BJ (cell line): Measurements from ENCODE around the gene SENP1. TPM values are rescaled to one million over a fixed set of nuclear protein-coding genes. Genes with fewer than 3 reads are reported as not detected.

Experiments used
- CTCF ChIA-PET: fragments of 350-600 bp; formaldehyde crosslinking; extraction: SDS; loops from one replicate; lab custom pipeline; 2021; ENCODE audit warnings: antibody characterized with exemption, inconsistent platforms; lab: Yijun Ruan, JAX
- POLR2A ChIA-PET: fragments of 300-600 bp; sonication (Branson Sonifier 250); formaldehyde crosslinking; extraction: SDS; loops from one replicate; lab custom pipeline; 2021; ENCODE audit warnings: antibody characterized with exemption; lab: Charles Lee
- DNase-seq: peaks from one replicate; pipeline ENCODE4 v3.0.0-alpha.2; 2011; ENCODE audit warnings: low read depth
- H3K27me3 ChIP-seq: 2 replicates; pipeline ENCODE4 v1.6.0; 2011; ENCODE audit warnings: low read length; ENCODE audit not compliant: control insufficient read depth, insufficient read depth
- H3K36me3 ChIP-seq: 2 replicates; pipeline ENCODE4 v1.5.1; 2011; ENCODE audit warnings: low read length; ENCODE audit not compliant: control insufficient read depth, insufficient read depth
- H3K4me3 ChIP-seq: 2 replicates; pipeline ENCODE4 v1.5.1; 2011; ENCODE audit warnings: low read depth, mild to moderate bottlenecking, control low read depth, low read length
- polyA plus RNA-seq: library from polyadenylated mRNA; depleted of rRNA; stranded (reverse); fragments of >200 nt; gene quantifications from 2 replicates; pipeline ENCODE4 v1.2.3, GENCODE V29; 2011
- TF ChIP-seq, protein P1 (sequence below): IDR thresholded peaks from 2 replicates; pipeline ENCODE4 v1.5.1; 2011; ENCODE audit warnings: low read depth, mild to moderate bottlenecking, control low read depth, inconsistent platforms, low read length, moderate library complexity; ENCODE audit not compliant: insufficient read depth

Gene SENP1
- polyA plus RNA-seq, 1 experiment = 10.3 TPM

DNA sequence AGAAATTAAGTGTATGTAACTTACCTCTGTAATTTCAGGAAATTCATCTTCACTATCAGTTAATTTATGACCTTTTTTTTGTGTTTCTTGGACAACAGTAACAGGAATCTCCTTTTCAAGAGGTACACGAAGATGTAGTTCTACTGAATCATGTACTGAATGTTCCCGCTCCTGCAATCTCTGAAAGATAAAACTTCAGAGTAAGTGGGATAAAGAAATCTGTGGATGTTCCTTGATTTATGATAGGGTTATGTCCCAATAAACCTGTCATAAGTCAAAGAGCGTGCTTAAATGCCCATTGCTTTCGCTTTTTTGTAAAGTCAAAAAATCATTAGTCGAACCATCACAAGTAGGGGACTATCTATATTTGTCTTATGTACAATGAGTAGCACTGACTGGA, 40.8 kb downstream of the SENP1 start:
- POLR2A ChIA-PET = no interaction called here
- H3K36me3 ChIP-seq = peaks cover 2% of the 10 kb centered on the region
- H3K27me3 ChIP-seq = no peaks in the 10 kb centered on the region

DNA sequence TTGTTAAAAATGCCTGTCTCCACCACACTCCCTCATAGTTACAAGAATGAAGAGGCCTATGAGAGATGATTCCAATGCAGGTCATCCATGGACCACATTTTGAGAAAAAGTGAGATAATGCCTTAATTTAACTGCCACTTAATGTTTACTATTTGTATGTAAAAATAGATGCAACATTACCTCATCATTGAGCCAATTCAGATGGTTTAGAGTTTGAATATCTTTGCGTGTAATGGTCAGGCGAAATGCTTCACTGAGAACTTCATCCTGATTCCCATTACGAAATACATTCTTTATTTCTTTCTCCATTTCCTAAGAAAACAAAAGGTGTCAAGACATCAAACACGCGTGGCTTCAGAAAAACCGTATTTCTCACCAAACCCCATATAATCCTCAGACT, 42.3 kb downstream of the SENP1 start:
- CTCF ChIA-PET = no interaction called here
- Histone ChIP-seq H3K27me3 (no peaks in the 10 kb centered on the region), H3K36me3 (peaks cover 2% of the 10 kb centered on the region), H3K4me3 (no peak overlapping the region)
- POLR2A ChIA-PET = no interaction called here
- no peak for DNase-seq
- TF ChIP-seq, protein P1, sequence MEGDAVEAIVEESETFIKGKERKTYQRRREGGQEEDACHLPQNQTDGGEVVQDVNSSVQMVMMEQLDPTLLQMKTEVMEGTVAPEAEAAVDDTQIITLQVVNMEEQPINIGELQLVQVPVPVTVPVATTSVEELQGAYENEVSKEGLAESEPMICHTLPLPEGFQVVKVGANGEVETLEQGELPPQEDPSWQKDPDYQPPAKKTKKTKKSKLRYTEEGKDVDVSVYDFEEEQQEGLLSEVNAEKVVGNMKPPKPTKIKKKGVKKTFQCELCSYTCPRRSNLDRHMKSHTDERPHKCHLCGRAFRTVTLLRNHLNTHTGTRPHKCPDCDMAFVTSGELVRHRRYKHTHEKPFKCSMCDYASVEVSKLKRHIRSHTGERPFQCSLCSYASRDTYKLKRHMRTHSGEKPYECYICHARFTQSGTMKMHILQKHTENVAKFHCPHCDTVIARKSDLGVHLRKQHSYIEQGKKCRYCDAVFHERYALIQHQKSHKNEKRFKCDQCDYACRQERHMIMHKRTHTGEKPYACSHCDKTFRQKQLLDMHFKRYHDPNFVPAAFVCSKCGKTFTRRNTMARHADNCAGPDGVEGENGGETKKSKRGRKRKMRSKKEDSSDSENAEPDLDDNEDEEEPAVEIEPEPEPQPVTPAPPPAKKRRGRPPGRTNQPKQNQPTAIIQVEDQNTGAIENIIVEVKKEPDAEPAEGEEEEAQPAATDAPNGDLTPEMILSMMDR = no peak

More for the DNA sequence above, 40.8 kb downstream of the SENP1 start:
- no peak overlapping the region for H3K4me3 ChIP-seq
- DNase-seq = no peak
- TF ChIP-seq, protein P1 = no peak
- CTCF ChIA-PET = no interaction called here

GRCh38 chr12:48061938-48062719, 43.8 kb downstream of the SENP1 start:
- Histone ChIP-seq H3K4me3 (no peak overlapping the region), H3K27me3 (no peaks in the 10 kb centered on the region), H3K36me3 (no peaks in the 10 kb centered on the region)
- no peak for DNase-seq
- POLR2A ChIA-PET = no interaction called here
- TF ChIP-seq, protein P1 = no peak
- CTCF ChIA-PET = interaction anchor here (0.6 to 1.1 kb wide), 2 partner anchors 25 to 1057 kb away, joined by 3 read pairs; no protein-coding TSS in a partner anchor

DNA sequence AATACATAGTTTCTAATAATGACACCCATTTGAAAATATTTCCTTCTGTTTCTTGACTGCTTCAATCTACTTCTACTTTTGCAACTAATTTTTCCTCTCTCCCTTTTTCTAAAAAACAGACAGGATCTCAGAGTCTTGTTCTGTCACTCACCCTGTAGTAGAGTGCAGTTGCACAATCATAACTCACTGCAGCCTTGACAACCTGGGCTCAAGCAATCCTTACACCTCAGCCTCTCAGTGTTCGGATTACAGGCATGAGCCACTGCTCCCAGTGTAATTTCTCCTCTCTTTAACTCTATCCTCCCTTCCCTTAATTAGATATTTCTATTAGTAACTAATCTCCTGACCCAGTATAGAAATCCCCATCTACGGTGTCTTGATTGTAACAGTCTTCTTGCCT, 45.4 kb downstream of the SENP1 start:
- Histone ChIP-seq H3K27me3 (no peaks in the 10 kb centered on the region), H3K36me3 (no peaks in the 10 kb centered on the region), H3K4me3 (no peak overlapping the region)
- CTCF ChIA-PET = no interaction called here
- DNase-seq = no peak
- TF ChIP-seq, protein P1 = no peak
- POLR2A ChIA-PET = no interaction called here

DNA sequence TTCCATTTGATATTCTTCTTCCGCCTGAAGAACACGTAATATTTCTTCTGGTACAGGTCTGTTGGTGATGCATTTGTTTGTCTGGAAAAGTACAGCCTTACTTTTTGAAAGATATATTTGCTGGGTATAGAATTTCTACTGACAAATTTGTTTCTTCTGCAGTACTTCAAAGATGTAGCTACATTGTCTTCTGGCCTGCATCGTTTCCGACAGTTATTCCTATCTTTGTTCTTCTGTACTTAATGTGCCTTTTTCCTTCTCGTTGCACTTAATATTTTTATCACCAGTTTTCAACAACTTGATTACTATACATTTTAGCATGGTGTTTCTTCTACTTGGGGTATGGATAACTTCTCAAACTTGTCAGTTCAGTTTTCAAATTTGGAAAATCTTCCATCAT, 47.1 kb downstream of the SENP1 start:
- Histone ChIP-seq H3K36me3 (no peaks in the 10 kb centered on the region), H3K4me3 (no peak overlapping the region), H3K27me3 (no peaks in the 10 kb centered on the region)
- ChIA-PET POLR2A (no interaction called here), CTCF (interaction anchor here (0.6 kb wide), 1 partner anchor 364 kb away, joined by 3 read pairs; no protein-coding TSS in a partner anchor)
- DNase-seq = no peak
- TF ChIP-seq, protein P1 = no peak
